GM23338 (cell line): ENCODE data around the gene CXCL12. TPM values are rescaled to one million over a fixed set of nuclear protein-coding genes. Genes with fewer than 3 reads are reported as not detected.

Experiments
- ATAC-seq: fragments of 200-7000 bp; cut with Tn5 transposase; 3 replicates; pipeline ENCODE4 v1.9.1; 2020
- DNase-seq: peaks from one replicate; pipeline ENCODE4 v3.0.0-alpha.2; 2015; ENCODE audit warnings: low spot score
- H2AFZ ChIP-seq: fragments of 200-600 bp; sonication (generic); 2 replicates; pipeline ENCODE4 v1.8.0; 2016; ENCODE audit warnings: antibody characterized with exemption, mild to moderate bottlenecking, moderate library complexity
- H3F3A ChIP-seq: fragments of 200-600 bp; sonication (generic); replicated peaks from 2 replicates; pipeline ENCODE4 v1.8.0; 2017; ENCODE audit warnings: antibody characterized with exemption, mixed run types, low read depth
- H3K27ac ChIP-seq: fragments of 200-600 bp; sonication (generic); 2 replicates; pipeline ENCODE4 v1.6.1; 2016; ENCODE audit warnings: low read depth
- H3K27me3 ChIP-seq: fragments of 200-600 bp; sonication (generic); 2 replicates; pipeline ENCODE4 v1.8.0; 2016; ENCODE audit warnings: mild to moderate bottlenecking, mixed run types, moderate library complexity; ENCODE audit not compliant: insufficient read depth
- H3K36me3 ChIP-seq: fragments of 200-600 bp; sonication (generic); 2 replicates; pipeline ENCODE4 v1.8.0; 2016; ENCODE audit warnings: mild to moderate bottlenecking; ENCODE audit not compliant: insufficient read depth
- H3K4me1 ChIP-seq: fragments of 200-600 bp; sonication (generic); 2 replicates; pipeline ENCODE4 v1.8.0; 2016; ENCODE audit warnings: mild to moderate bottlenecking, moderate library complexity; ENCODE audit not compliant: insufficient read depth
- H3K4me2 ChIP-seq: fragments of 200-600 bp; sonication (generic); 2 replicates; pipeline ENCODE4 v1.7.1; 2017; ENCODE audit warnings: mixed run types
- H3K4me3 ChIP-seq: fragments of 200-600 bp; sonication (generic); 2 replicates; pipeline ENCODE4 v1.6.1; 2016; ENCODE audit warnings: mixed run types
- H3K79me2 ChIP-seq: fragments of 200-600 bp; sonication (generic); replicated peaks from 2 replicates; pipeline ENCODE4 v1.8.0; 2017; ENCODE audit warnings: mild to moderate bottlenecking; ENCODE audit not compliant: insufficient read depth
- H3K9me2 ChIP-seq: fragments of 200-600 bp; sonication (generic); 2 replicates; pipeline ENCODE4 v1.8.0; 2017; ENCODE audit not compliant: insufficient read depth
- H4K20me1 ChIP-seq: fragments of 200-600 bp; sonication (generic); replicated peaks from 2 replicates; pipeline ENCODE4 v1.8.0; 2017; ENCODE audit warnings: mild to moderate bottlenecking; ENCODE audit not compliant: insufficient read depth
- H3K27ac Mint-ChIP-seq: 2 replicates; pipeline ENCODE4 v1.8.0; 2020; ENCODE audit warnings: inconsistent platforms, mild to moderate bottlenecking, moderate library complexity, mixed read lengths
- H3K27me3 Mint-ChIP-seq: 3 replicates; pipeline ENCODE4 v1.8.0; 2022; ENCODE audit warnings: low read depth, mild to moderate bottlenecking, moderate library complexity, mixed read lengths, inconsistent platforms; ENCODE audit not compliant: insufficient read depth, poor library complexity
- H3K36me3 Mint-ChIP-seq: 3 replicates; pipeline ENCODE4 v1.8.0; 2021; ENCODE audit warnings: low read depth, mild to moderate bottlenecking, inconsistent platforms, moderate library complexity, mixed read lengths
- H3K4me1 Mint-ChIP-seq: 3 replicates; pipeline ENCODE4 v1.8.0; 2020; ENCODE audit warnings: mild to moderate bottlenecking, inconsistent platforms, mixed read lengths
- H3K4me3 Mint-ChIP-seq: 3 replicates; pipeline ENCODE4 v1.8.0; 2021; ENCODE audit warnings: moderate library complexity, mild to moderate bottlenecking, inconsistent platforms, mixed read lengths
- H3K9me3 Mint-ChIP-seq: 3 replicates; pipeline ENCODE4 v1.8.0; 2020; ENCODE audit warnings: moderate library complexity, mild to moderate bottlenecking, inconsistent platforms, mixed read lengths
- CREB1 ChIP-seq: fragments of 250-450 bp; sonication (Bioruptor Pico); IDR thresholded peaks from 2 replicates; pipeline ENCODE4 v1.5.0; 2020; ENCODE audit warnings: low read depth, mild to moderate bottlenecking, moderate library complexity
- EZH2 ChIP-seq: fragments of 200-600 bp; sonication (generic); IDR thresholded peaks from one replicate; pipeline ENCODE4 v1.8.0; 2017; ENCODE audit warnings: antibody characterized with exemption, mild to moderate bottlenecking, low read depth; ENCODE audit not compliant: unreplicated experiment
- EZH2phosphoT487 ChIP-seq: fragments of 200-600 bp; sonication (generic); IDR thresholded peaks from one replicate; pipeline ENCODE4 v1.8.1; 2018; ENCODE audit warnings: antibody characterized with exemption; ENCODE audit not compliant: unreplicated experiment
- JUNB ChIP-seq: IDR thresholded peaks from one replicate; pipeline ENCODE4 v1.6.1; 2016; ENCODE audit warnings: antibody characterized with exemption; ENCODE audit not compliant: unreplicated experiment
- NANOG ChIP-seq: IDR thresholded peaks from 2 replicates; pipeline ENCODE4 v1.6.1; 2016; ENCODE audit warnings: antibody characterized with exemption, borderline replicate concordance
- POLR2AphosphoS5 ChIP-seq: IDR thresholded peaks from 2 replicates; pipeline ENCODE4 v1.6.1; 2016; ENCODE audit warnings: antibody characterized with exemption, low read depth
- STAT1 ChIP-seq: IDR thresholded peaks from one replicate; pipeline ENCODE4 v1.6.1; 2016; ENCODE audit warnings: antibody characterized with exemption; ENCODE audit not compliant: unreplicated experiment
- ZNF114 ChIP-seq: fragments of 250-450 bp; sonication (Bioruptor Pico); IDR thresholded peaks from 2 replicates; pipeline ENCODE4 v1.5.0; 2020; ENCODE audit warnings: mild to moderate bottlenecking, moderate library complexity
- ZNF331 ChIP-seq: fragments of 250-450 bp; sonication (Bioruptor Pico); IDR thresholded peaks from 2 replicates; pipeline ENCODE4 v1.5.0; 2020; ENCODE audit warnings: low read depth, mild to moderate bottlenecking, moderate library complexity
- polyA plus RNA-seq: library from polyadenylated mRNA; unstranded; fragments of >200 nt; fragmentation: Nextera tagmentation; extraction: Ambion mirVana; gene quantifications from 2 replicates; pipeline ENCODE4 v1.2.1, GENCODE V29; 2016
- total RNA-seq: library from RNA; depleted of rRNA; stranded (reverse); fragments of >200 nt; shearing (Covaris generic); gene quantifications from 2 replicates; pipeline ENCODE4 v1.2.3, GENCODE V29; 2014
- TF ChIP-seq, protein P1 (sequence below): IDR thresholded peaks from 2 replicates; pipeline ENCODE4 v1.6.1; 2016; ENCODE audit warnings: antibody characterized with exemption
- TF ChIP-seq, protein P2 (sequence below): fragments of 250-450 bp; sonication (Bioruptor Pico); IDR thresholded peaks from 2 replicates; pipeline ENCODE4 v1.5.0; 2020; ENCODE audit warnings: mild to moderate bottlenecking, moderate library complexity
- TF ChIP-seq, protein P3 (sequence below): IDR thresholded peaks from one replicate; pipeline ENCODE4 v1.6.1; 2018; ENCODE audit warnings: antibody characterized with exemption; ENCODE audit not compliant: unreplicated experiment
- TF ChIP-seq, protein P4 (sequence below), 2 experiments: fragments of 200-600 bp in 1 of 2; sonication (generic) in 1 of 2; conservative IDR thresholded peaks; 2 replicates each; pipeline versions ENCODE4 v1.5.1 to v1.6.1; 2016 to 2017; ENCODE audit warnings: antibody characterized with exemption in 2 of 2, low read depth in 2 of 2, mild to moderate bottlenecking in 2 of 2, moderate library complexity in 1 of 2

CXCL12 gene
- total and polyA plus RNA-seq, 2 experiments from 2014 or later, result 53.8 to 58.5 TPM

DNA sequence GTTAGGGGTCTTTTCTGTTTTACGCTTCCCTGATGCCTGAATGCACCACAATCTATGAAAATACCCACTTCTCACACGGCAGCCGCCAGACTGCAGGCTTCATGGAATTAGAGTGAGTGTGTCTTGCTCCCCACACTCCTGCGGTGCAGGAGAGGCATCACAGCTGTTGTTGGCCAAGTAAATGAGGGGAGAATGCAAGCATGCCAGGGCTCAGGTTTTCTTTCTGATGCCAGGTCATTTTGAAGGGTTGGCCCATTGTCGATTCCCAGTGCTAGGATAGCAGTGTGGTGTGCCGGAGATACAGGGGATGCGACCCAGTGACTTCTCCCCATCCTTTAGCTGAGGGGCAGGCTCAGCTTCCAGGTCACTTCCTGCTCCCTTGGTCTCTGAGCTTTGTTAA is 16.3 kb downstream of the CXCL12 start:
- H3K4me3 Mint-ChIP-seq, result no peak overlapping the region
- H3K4me1 Mint-ChIP-seq, result peaks cover 63% of the 10 kb centered on the region
- no peak overlapping the region for H3K27ac Mint-ChIP-seq

More for the DNA sequence above, 16.3 kb downstream of the CXCL12 start:
- Histone ChIP-seq H3K4me1 (peaks cover 38% of the 10 kb centered on the region), H3K36me3 (no peaks in the 10 kb centered on the region), H3K27ac (no peak overlapping the region), H4K20me1 (no peaks in the 10 kb centered on the region), H3K9me2 (no peaks in the 10 kb centered on the region), H3K4me3 (no peak overlapping the region), H3F3A (peaks cover 21% of the 10 kb centered on the region), H3K27me3 (no peaks in the 10 kb centered on the region), H3K79me2 (peaks cover 6% of the 10 kb centered on the region; the same call in 1 of the 2 replicates), H3K4me2 (no peak overlapping the region), H2AFZ (no peak overlapping the region)
- TF ChIP-seq JUNB (no peak), POLR2AphosphoS5 (no peak), NANOG (no peak), EZH2 (no peak), ZNF331 (CRISPR knock-in tag) (no peak), ZNF114 (no peak), STAT1 (no peak), EZH2phosphoT487 (no peak), CREB1 (CRISPR knock-in tag) (no peak)
- TF ChIP-seq, protein P1, sequence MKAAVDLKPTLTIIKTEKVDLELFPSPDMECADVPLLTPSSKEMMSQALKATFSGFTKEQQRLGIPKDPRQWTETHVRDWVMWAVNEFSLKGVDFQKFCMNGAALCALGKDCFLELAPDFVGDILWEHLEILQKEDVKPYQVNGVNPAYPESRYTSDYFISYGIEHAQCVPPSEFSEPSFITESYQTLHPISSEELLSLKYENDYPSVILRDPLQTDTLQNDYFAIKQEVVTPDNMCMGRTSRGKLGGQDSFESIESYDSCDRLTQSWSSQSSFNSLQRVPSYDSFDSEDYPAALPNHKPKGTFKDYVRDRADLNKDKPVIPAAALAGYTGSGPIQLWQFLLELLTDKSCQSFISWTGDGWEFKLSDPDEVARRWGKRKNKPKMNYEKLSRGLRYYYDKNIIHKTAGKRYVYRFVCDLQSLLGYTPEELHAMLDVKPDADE, result no peak
- TF ChIP-seq, protein P2, sequence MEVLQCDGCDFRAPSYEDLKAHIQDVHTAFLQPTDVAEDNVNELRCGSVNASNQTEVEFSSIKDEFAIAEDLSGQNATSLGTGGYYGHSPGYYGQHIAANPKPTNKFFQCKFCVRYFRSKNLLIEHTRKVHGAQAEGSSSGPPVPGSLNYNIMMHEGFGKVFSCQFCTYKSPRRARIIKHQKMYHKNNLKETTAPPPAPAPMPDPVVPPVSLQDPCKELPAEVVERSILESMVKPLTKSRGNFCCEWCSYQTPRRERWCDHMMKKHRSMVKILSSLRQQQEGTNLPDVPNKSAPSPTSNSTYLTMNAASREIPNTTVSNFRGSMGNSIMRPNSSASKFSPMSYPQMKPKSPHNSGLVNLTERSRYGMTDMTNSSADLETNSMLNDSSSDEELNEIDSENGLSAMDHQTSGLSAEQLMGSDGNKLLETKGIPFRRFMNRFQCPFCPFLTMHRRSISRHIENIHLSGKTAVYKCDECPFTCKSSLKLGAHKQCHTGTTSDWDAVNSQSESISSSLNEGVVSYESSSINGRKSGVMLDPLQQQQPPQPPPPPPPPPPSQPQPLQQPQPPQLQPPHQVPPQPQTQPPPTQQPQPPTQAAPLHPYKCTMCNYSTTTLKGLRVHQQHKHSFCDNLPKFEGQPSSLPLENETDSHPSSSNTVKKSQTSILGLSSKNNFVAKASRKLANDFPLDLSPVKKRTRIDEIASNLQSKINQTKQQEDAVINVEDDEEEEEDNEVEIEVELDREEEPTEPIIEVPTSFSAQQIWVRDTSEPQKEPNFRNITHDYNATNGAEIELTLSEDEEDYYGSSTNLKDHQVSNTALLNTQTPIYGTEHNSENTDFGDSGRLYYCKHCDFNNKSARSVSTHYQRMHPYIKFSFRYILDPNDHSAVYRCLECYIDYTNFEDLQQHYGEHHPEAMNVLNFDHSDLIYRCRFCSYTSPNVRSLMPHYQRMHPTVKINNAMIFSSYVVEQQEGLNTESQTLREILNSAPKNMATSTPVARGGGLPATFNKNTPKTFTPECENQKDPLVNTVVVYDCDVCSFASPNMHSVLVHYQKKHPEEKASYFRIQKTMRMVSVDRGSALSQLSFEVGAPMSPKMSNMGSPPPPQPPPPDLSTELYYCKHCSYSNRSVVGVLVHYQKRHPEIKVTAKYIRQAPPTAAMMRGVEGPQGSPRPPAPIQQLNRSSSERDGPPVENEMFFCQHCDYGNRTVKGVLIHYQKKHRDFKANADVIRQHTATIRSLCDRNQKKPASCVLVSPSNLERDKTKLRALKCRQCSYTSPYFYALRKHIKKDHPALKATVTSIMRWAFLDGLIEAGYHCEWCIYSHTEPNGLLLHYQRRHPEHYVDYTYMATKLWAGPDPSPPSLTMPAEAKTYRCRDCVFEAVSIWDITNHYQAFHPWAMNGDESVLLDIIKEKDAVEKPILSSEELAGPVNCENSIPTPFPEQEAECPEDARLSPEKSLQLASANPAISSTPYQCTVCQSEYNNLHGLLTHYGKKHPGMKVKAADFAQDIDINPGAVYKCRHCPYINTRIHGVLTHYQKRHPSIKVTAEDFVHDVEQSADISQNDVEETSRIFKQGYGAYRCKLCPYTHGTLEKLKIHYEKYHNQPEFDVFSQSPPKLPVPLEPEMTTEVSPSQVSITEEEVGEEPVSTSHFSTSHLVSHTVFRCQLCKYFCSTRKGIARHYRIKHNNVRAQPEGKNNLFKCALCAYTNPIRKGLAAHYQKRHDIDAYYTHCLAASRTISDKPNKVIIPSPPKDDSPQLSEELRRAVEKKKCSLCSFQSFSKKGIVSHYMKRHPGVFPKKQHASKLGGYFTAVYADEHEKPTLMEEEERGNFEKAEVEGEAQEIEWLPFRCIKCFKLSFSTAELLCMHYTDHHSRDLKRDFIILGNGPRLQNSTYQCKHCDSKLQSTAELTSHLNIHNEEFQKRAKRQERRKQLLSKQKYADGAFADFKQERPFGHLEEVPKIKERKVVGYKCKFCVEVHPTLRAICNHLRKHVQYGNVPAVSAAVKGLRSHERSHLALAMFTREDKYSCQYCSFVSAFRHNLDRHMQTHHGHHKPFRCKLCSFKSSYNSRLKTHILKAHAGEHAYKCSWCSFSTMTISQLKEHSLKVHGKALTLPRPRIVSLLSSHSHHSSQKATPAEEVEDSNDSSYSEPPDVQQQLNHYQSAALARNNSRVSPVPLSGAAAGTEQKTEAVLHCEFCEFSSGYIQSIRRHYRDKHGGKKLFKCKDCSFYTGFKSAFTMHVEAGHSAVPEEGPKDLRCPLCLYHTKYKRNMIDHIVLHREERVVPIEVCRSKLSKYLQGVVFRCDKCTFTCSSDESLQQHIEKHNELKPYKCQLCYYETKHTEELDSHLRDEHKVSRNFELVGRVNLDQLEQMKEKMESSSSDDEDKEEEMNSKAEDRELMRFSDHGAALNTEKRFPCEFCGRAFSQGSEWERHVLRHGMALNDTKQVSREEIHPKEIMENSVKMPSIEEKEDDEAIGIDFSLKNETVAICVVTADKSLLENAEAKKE (CRISPR knock-in tag), result no peak
- TF ChIP-seq, protein P3, sequence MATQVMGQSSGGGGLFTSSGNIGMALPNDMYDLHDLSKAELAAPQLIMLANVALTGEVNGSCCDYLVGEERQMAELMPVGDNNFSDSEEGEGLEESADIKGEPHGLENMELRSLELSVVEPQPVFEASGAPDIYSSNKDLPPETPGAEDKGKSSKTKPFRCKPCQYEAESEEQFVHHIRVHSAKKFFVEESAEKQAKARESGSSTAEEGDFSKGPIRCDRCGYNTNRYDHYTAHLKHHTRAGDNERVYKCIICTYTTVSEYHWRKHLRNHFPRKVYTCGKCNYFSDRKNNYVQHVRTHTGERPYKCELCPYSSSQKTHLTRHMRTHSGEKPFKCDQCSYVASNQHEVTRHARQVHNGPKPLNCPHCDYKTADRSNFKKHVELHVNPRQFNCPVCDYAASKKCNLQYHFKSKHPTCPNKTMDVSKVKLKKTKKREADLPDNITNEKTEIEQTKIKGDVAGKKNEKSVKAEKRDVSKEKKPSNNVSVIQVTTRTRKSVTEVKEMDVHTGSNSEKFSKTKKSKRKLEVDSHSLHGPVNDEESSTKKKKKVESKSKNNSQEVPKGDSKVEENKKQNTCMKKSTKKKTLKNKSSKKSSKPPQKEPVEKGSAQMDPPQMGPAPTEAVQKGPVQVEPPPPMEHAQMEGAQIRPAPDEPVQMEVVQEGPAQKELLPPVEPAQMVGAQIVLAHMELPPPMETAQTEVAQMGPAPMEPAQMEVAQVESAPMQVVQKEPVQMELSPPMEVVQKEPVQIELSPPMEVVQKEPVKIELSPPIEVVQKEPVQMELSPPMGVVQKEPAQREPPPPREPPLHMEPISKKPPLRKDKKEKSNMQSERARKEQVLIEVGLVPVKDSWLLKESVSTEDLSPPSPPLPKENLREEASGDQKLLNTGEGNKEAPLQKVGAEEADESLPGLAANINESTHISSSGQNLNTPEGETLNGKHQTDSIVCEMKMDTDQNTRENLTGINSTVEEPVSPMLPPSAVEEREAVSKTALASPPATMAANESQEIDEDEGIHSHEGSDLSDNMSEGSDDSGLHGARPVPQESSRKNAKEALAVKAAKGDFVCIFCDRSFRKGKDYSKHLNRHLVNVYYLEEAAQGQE, result no peak
- TF ChIP-seq, protein P4, sequence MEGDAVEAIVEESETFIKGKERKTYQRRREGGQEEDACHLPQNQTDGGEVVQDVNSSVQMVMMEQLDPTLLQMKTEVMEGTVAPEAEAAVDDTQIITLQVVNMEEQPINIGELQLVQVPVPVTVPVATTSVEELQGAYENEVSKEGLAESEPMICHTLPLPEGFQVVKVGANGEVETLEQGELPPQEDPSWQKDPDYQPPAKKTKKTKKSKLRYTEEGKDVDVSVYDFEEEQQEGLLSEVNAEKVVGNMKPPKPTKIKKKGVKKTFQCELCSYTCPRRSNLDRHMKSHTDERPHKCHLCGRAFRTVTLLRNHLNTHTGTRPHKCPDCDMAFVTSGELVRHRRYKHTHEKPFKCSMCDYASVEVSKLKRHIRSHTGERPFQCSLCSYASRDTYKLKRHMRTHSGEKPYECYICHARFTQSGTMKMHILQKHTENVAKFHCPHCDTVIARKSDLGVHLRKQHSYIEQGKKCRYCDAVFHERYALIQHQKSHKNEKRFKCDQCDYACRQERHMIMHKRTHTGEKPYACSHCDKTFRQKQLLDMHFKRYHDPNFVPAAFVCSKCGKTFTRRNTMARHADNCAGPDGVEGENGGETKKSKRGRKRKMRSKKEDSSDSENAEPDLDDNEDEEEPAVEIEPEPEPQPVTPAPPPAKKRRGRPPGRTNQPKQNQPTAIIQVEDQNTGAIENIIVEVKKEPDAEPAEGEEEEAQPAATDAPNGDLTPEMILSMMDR (conservative IDR thresholded peaks at IDR 0.05; ENCODE audit: low read depth in 2 of 2), result no peak
- DNase-seq, result no peak
- ATAC-seq, result no peak
- H3K27me3 Mint-ChIP-seq, result peaks cover 21% of the 10 kb centered on the region
- peaks cover 4% of the 10 kb centered on the region; the same call in 1 of the 3 replicates for H3K9me3 Mint-ChIP-seq
- peaks cover 61% of the 10 kb centered on the region for H3K36me3 Mint-ChIP-seq
